Measurements from ENCODE around the gene BACE1.

GRCh38 chr11:117278347-117278746 is 37.7 kb downstream of the BACE1 start:
- TF ChIP-seq CTCF (IDR thresholded peaks at IDR 0.05; ENCODE audit: low read depth, low read length, poor library complexity, severe bottlenecking) (no peak), EZH2phosphoT487 (IDR thresholded peaks at IDR 0.05; ENCODE audit: borderline replicate concordance, low read length) (no peak)

Data from DOHH2 (cell line).